Keratinocyte (primary cell): ENCODE results near the gene RPL32. TPM values are rescaled to one million over a fixed set of nuclear protein-coding genes. Genes with fewer than 3 reads are reported as not detected.

Source experiments
- DNase-seq: peaks from one replicate; pipeline ENCODE4 v3.0.0-alpha.2; 2011; ENCODE audit warnings: low read depth, missing footprints, low spot score
- FAIRE-seq: peaks from 2 replicates; lab custom pipeline; 2011; peaks lifted over from hg19 to GRCh38; lab: Jason Lieb, UNC
- H2AFZ ChIP-seq: 2 replicates; pipeline ENCODE4 v1.6.0; 2012; ENCODE audit warnings: low read length, control low read depth, inconsistent platforms; ENCODE audit not compliant: control insufficient read depth
- H3K27ac ChIP-seq: 2 replicates; pipeline ENCODE4 v1.5.1; 2011; ENCODE audit warnings: low read length; ENCODE audit not compliant: control insufficient read depth, insufficient read depth
- H3K27me3 ChIP-seq: 3 replicates; pipeline ENCODE4 v1.6.0; 2011; ENCODE audit warnings: low read length; ENCODE audit not compliant: control insufficient read depth, insufficient read depth; ENCODE audit errors: extremely low read depth
- H3K36me3 ChIP-seq, 2 experiments: 2 replicates in 1 of 2; 3 replicates in 1 of 2; pipeline ENCODE4 v1.5.1; 2011; ENCODE audit warnings: low read length in 2 of 2, mild to moderate bottlenecking in 1 of 2; ENCODE audit not compliant: control insufficient read depth in 2 of 2, insufficient read depth in 2 of 2; ENCODE audit errors: extremely low read depth in 1 of 2
- H3K4me1 ChIP-seq: 3 replicates; pipeline ENCODE4 v1.5.1; 2011; ENCODE audit warnings: low read length; ENCODE audit not compliant: control insufficient read depth, insufficient read depth; ENCODE audit errors: extremely low read depth
- H3K4me2 ChIP-seq: 3 replicates; pipeline ENCODE4 v1.6.0; 2011; ENCODE audit warnings: low read depth, low read length; ENCODE audit not compliant: control insufficient read depth, insufficient read depth; ENCODE audit errors: extremely low read depth
- H3K4me3 ChIP-seq, 3 experiments: fragments of 200-600 bp in 1 of 3; sonication (generic) in 1 of 3; 2 replicates in 2 of 3; 3 replicates in 1 of 3; pipeline ENCODE4 v1.5.1; 2011 to 2016; ENCODE audit warnings: low read length in 3 of 3, mild to moderate bottlenecking in 3 of 3, control low read depth in 2 of 3, inconsistent platforms in 1 of 3, low read depth in 1 of 3, mixed read lengths in 1 of 3, mixed run types in 1 of 3, moderate library complexity in 1 of 3; ENCODE audit not compliant: control insufficient read depth in 2 of 3, insufficient read depth in 2 of 3; ENCODE audit errors: extremely low read depth in 1 of 3
- H3K79me2 ChIP-seq: 2 replicates; pipeline ENCODE4 v1.6.0; 2012; ENCODE audit warnings: low read length; ENCODE audit not compliant: control insufficient read depth, insufficient read depth
- H3K9ac ChIP-seq: 3 replicates; pipeline ENCODE4 v1.6.0; 2011; ENCODE audit warnings: low read length; ENCODE audit not compliant: control insufficient read depth, insufficient read depth; ENCODE audit errors: extremely low read depth
- H3K9me1 ChIP-seq: 3 replicates; pipeline ENCODE4 v1.6.0; 2011; ENCODE audit warnings: low read length; ENCODE audit not compliant: control insufficient read depth, insufficient read depth; ENCODE audit errors: extremely low read depth
- H3K9me3 ChIP-seq: 2 replicates; pipeline ENCODE4 v1.5.1; 2012; ENCODE audit warnings: low read depth, low read length; ENCODE audit not compliant: control insufficient read depth
- H4K20me1 ChIP-seq: 3 replicates; pipeline ENCODE4 v1.6.0; 2011; ENCODE audit warnings: low read length; ENCODE audit not compliant: control insufficient read depth, insufficient read depth; ENCODE audit errors: extremely low read depth
- EZH2 ChIP-seq: IDR thresholded peaks from one replicate; pipeline ENCODE4 v1.6.1; 2012; ENCODE audit warnings: inconsistent platforms, mild to moderate bottlenecking, low read length, moderate library complexity
- dilution Hi-C: fragments of 300-500 bp; cut with MboI; formaldehyde crosslinking; loops from one replicate; pipeline ENCODE4 v1.7.0; 2020; ENCODE audit warnings: low sequenced_read_pairs; ENCODE audit not compliant: extremely low pct_ligation_motif_present
- polyA plus RNA-seq, 5 experiments: library from polyadenylated mRNA; depleted of rRNA in 3 of 5; stranded (reverse) in 3 of 5; stranded (forward) in 1 of 5; unstranded in 1 of 5; fragments of >200 nt; gene quantifications; 1 replicate in 1 of 5; 2 replicates in 3 of 5; 3 replicates in 1 of 5; pipeline versions ENCODE4 v1.2.1 to v1.2.3, GENCODE V29; 2011 to 2012; ENCODE audit warnings: missing spikeins in 2 of 5, low read depth in 1 of 5, low replicate concordance in 1 of 5
- TF ChIP-seq, protein P1 (sequence below), 3 experiments: IDR thresholded peaks in 1 of 3; conservative IDR thresholded peaks in 1 of 3; optimal IDR thresholded peaks in 1 of 3; 2 replicates in 2 of 3; 3 replicates in 1 of 3; pipeline versions ENCODE3 to v1.5.1; 2011; ENCODE audit warnings: low read length in 3 of 3, mild to moderate bottlenecking in 3 of 3, moderate library complexity in 2 of 3, control low read depth in 1 of 3, inconsistent platforms in 1 of 3; ENCODE audit not compliant: insufficient read depth in 2 of 3; ENCODE audit errors: extremely low read depth in 1 of 3

The RPL32 gene
- polyA plus RNA-seq, 1 donor (not counting 4 experiments of a cell fraction or from before 2014, with no cell fraction given), result 2,534 TPM

DNA sequence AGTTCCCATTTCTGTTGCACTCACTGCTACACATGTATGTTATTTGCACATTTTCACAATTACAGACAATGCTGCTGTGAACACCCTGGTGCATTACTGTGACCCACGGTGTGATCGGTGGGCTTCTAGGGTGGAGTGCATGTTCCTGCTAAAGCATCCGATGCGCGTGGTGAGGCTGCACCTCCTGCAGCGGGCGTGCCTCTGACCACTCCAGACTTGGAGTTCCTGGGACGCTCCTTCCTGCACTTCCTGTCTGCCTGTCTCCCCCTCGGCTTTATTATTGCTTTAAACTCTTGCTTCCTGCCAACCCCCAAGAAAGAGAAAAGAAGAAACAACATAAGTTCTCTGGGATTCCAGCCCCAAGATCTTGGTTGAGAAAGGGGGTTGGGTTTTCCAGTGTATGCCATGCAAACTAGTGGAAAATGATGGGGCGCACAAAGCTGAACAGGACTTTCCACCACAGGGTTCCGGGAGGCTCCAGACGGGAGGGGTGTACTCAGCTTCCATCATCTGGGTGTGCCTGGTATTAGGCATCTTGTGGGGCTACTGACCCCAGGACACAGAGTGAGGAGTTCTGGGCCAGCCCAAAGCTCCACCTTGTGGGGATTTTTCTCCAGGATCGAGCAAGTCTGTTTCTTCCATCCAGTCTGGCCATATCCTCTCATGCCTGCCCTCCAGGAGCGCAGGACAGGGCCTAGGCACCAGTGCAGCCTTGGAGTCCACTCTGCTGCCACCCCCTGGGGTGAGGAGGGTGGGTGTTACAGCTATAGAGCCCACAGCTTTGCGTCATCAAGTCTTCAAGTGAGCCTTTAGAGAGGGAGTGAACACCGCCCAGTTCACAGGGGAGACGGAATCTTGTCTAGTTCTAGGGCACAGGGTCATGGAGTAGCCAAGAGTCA is 11.2 kb downstream of the RPL32 start:
- H3K9me3 ChIP-seq, result no peaks in the 10 kb centered on the region
- no peak for FAIRE-seq
- TF ChIP-seq, protein P1, sequence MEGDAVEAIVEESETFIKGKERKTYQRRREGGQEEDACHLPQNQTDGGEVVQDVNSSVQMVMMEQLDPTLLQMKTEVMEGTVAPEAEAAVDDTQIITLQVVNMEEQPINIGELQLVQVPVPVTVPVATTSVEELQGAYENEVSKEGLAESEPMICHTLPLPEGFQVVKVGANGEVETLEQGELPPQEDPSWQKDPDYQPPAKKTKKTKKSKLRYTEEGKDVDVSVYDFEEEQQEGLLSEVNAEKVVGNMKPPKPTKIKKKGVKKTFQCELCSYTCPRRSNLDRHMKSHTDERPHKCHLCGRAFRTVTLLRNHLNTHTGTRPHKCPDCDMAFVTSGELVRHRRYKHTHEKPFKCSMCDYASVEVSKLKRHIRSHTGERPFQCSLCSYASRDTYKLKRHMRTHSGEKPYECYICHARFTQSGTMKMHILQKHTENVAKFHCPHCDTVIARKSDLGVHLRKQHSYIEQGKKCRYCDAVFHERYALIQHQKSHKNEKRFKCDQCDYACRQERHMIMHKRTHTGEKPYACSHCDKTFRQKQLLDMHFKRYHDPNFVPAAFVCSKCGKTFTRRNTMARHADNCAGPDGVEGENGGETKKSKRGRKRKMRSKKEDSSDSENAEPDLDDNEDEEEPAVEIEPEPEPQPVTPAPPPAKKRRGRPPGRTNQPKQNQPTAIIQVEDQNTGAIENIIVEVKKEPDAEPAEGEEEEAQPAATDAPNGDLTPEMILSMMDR (optimal IDR thresholded peaks at IDR 0.05 in 1 of 3, IDR thresholded peaks at IDR 0.05 in 1 of 3, conservative IDR thresholded peaks at IDR 0.05 in 1 of 3; ENCODE audit: extremely low read depth in 1 of 3, insufficient read depth in 2 of 3, low read length in 3 of 3), result peak in 2 of 3 experiments; percentile 27 to 34
- no peak for TF ChIP-seq EZH2
- H3K4me2 ChIP-seq, result no peak overlapping the region
- no peak overlapping the region for H3K4me3 ChIP-seq
- H2AFZ ChIP-seq, result no peak overlapping the region
- H3K27me3 ChIP-seq, result no peaks in the 10 kb centered on the region
- peaks cover 6% of the 10 kb centered on the region for H3K9me1 ChIP-seq
- peaks cover under 1% of the 10 kb centered on the region for H3K79me2 ChIP-seq
- H3K27ac ChIP-seq, result no peak overlapping the region
- H3K4me1 ChIP-seq, result peaks cover 10% of the 10 kb centered on the region
- dilution Hi-C loops, result no loop called here
- no peak overlapping the region for H3K9ac ChIP-seq
- no peak for DNase-seq
- peaks cover 12% of the 10 kb centered on the region for H4K20me1 ChIP-seq
- H3K36me3 ChIP-seq, result peaks cover 20 to 27% of the 10 kb centered on the region in 2 experiments

DNA sequence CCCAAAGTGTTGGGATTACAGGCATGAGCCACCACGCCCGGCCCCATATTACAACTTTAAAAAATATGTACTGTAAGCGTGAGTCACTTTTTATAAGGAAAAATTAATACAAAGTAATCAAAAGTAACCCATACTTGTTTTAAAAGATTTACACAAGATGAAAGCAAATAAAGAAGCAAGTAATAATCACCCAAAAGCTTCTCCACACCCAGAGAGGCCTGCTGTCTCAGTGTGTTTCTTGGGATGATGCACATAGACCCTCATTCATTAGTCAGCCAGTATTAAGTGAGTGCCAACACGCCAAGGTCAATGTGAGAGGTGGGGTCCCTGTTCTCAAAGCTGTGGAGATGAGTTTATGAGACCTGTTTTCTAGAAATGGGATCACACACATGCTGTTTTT is 12.0 kb downstream of the RPL32 start:
- DNase-seq (no peak), FAIRE-seq (no peak)
- TF ChIP-seq, protein P1 (optimal IDR thresholded peaks at IDR 0.05 in 1 of 3, IDR thresholded peaks at IDR 0.05 in 1 of 3, conservative IDR thresholded peaks at IDR 0.05 in 1 of 3; ENCODE audit: extremely low read depth in 1 of 3, insufficient read depth in 2 of 3, low read length in 3 of 3), result no peak
- no peak for TF ChIP-seq EZH2
- Histone ChIP-seq H3K4me2 (no peak overlapping the region), H3K27me3 (no peaks in the 10 kb centered on the region), H3K36me3 (peaks cover 16 to 21% of the 10 kb centered on the region in 2 experiments), H3K27ac (peak overlapping the region; percentile 10), H3K9me1 (peaks cover 6% of the 10 kb centered on the region), H3K4me3 (no peak overlapping the region), H3K79me2 (no peaks in the 10 kb centered on the region), H3K9ac (no peak overlapping the region), H2AFZ (no peak overlapping the region), H3K9me3 (no peaks in the 10 kb centered on the region), H4K20me1 (peaks cover 10% of the 10 kb centered on the region), H3K4me1 (peaks cover 10% of the 10 kb centered on the region)
- dilution Hi-C loops, result no loop called here
